Lung (tissue), 12 donors: ENCODE measurements around the gene TOE1. TPM values are rescaled to one million over a fixed set of nuclear protein-coding genes. Genes with fewer than 3 reads are reported as not detected.
A peak's percentile ranks its signal among the peaks of the same experiment; 100 is the strongest.

Experiments used
- ATAC-seq: fragments of 200-7000 bp; cut with Tn5 transposase; one replicate; pipeline ENCODE4 v1.9.1; 2020; ENCODE audit warnings: moderate number of reproducible peaks; ENCODE audit not compliant: insufficient read depth, low FRiP score
- DNase-seq, 3 donors: peaks; one replicate each; pipeline ENCODE4 v3.0.0-alpha.2; 2013 to 2017
- H3K27ac ChIP-seq, 2 donors: one replicate each; pipeline ENCODE4 v1.5.1; 2013; ENCODE audit warnings: mild to moderate bottlenecking in 2 of 2, moderate library complexity in 2 of 2, control low read depth in 1 of 2, inconsistent platforms in 1 of 2, low read depth in 1 of 2, low read length in 1 of 2
- H3K27me3 ChIP-seq, 3 donors: one replicate each; pipeline ENCODE4 v1.5.1; 2013; ENCODE audit warnings: low read length in 2 of 3; ENCODE audit not compliant: control insufficient read depth in 3 of 3, insufficient read depth in 3 of 3
- H3K36me3 ChIP-seq, 4 donors: one replicate each; pipeline ENCODE4 v1.5.1; 2013; ENCODE audit warnings: low read length in 4 of 4, mild to moderate bottlenecking in 1 of 4, moderate library complexity in 1 of 4; ENCODE audit not compliant: control insufficient read depth in 4 of 4, insufficient read depth in 4 of 4
- H3K4me1 ChIP-seq, 5 donors: one replicate each; pipeline ENCODE4 v1.5.1; 2013; ENCODE audit warnings: low read length in 5 of 5, mild to moderate bottlenecking in 2 of 5, moderate library complexity in 1 of 5; ENCODE audit not compliant: control insufficient read depth in 5 of 5, insufficient read depth in 5 of 5
- H3K4me3 ChIP-seq: one replicate; pipeline ENCODE4 v1.5.1; 2013; ENCODE audit warnings: mild to moderate bottlenecking, control low read depth, moderate library complexity
- H3K9ac ChIP-seq, 2 donors: one replicate each; pipeline ENCODE4 v1.5.1; 2013; ENCODE audit warnings: low read length in 2 of 2, control low read depth in 1 of 2; ENCODE audit not compliant: insufficient read depth in 1 of 2
- H3K9me3 ChIP-seq, 4 donors: one replicate each; pipeline ENCODE4 v1.5.1; 2013; ENCODE audit warnings: low read length in 3 of 4, mild to moderate bottlenecking in 1 of 4, moderate library complexity in 1 of 4; ENCODE audit not compliant: control insufficient read depth in 4 of 4, insufficient read depth in 3 of 4
- CTCF ChIP-seq: IDR thresholded peaks from 2 replicates; pipeline ENCODE4 v1.5.1; 2012; ENCODE audit warnings: mild to moderate bottlenecking; ENCODE audit errors: control extremely low read depth, extremely low read depth
- WGBS, 2 donors: extraction: QIAGEN DNeasy Blood & Tissue Kit; methylation state at CpG; one replicate each; pipeline ENCODE4 v1.1.7; 2013; 5-methylcytosine and 5-hydroxymethylcytosine counted together
- polyA plus RNA-seq, 2 donors: library from polyadenylated mRNA; stranded (reverse); fragments of 200-250 nt; gene quantifications; one replicate each; pipeline ENCODE4 v1.2.1, GENCODE V29; 2013
- total RNA-seq, 2 donors: library from RNA; depleted of rRNA in 1 of 2; stranded (reverse); fragments of >200 nt in 1 of 2; gene quantifications; one replicate each; pipeline ENCODE4 v1.2.1, GENCODE V29; 2014 to 2021
- donor health status: control.
- donor health status: control.
- donor health status: Bipolar disorder and iron deficiency.
- donor health status: healthy.
- donor health status: DM: yes; HTN: yes; CAD: no.

TOE1 gene
- total and polyA plus RNA-seq, 4 donors: 5.3 to 10.9 (median 8.5) TPM

GRCh38 chr1:45332346-45332720 lies 7.6 kb upstream of the TOE1 start:
- 95 to 97% methylated on average over 10 of the region's 10 CpGs for WGBS, 2 donors
- Histone ChIP-seq H3K4me3 (no peak overlapping the region), H3K27me3 (no peaks in the 10 kb centered on the region), H3K4me1 (peaks cover 0 to 7% (median 2%) of the 10 kb centered on the region in 5 donors), H3K9ac (no peak overlapping the region), H3K9me3 (no peaks in the 10 kb centered on the region), H3K27ac (no peak overlapping the region), H3K36me3 (peaks cover 5 to 29% (median 6%) of the 10 kb centered on the region in 4 donors)
- DNase-seq: no peak
- TF ChIP-seq CTCF: no peak
- ATAC-seq: no peak

- no peak overlapping the region for H3K4me3 ChIP-seq
- H3K4me1 ChIP-seq: peaks cover 0 to 8% (median 0%) of the 10 kb centered on the region in 5 donors
- H3K36me3 ChIP-seq: peaks cover 5 to 25% (median 11%) of the 10 kb centered on the region in 4 donors
- H3K27me3 ChIP-seq: no peaks in the 10 kb centered on the region
- H3K9ac ChIP-seq: no peak overlapping the region
- 62 to 66% methylated on average over 9 of the region's 9 CpGs for WGBS, 2 donors
- peak overlapping the region in 1 of 2 donors; percentile 57 for H3K27ac ChIP-seq
- ATAC-seq (no peak), DNase-seq (peak in 1 of 3 donors; percentile 38)
- H3K9me3 ChIP-seq: no peaks in the 10 kb centered on the region
- TF ChIP-seq CTCF: no peak
Measured at GRCh38 chr1:45334308-45335245, 5.4 kb upstream of the TOE1 start.

GRCh38 chr1:45335855-45336324 lies 4.1 kb upstream of the TOE1 start:
- 90 to 95% methylated on average over 4 of the region's 4 CpGs for WGBS, 2 donors
- TF ChIP-seq CTCF: no peak
- H3K27ac ChIP-seq: no peak overlapping the region

More at GRCh38 chr1:45335855-45336324, 4.1 kb upstream of the TOE1 start:
- Histone ChIP-seq H3K36me3 (peaks cover 5 to 22% (median 11%) of the 10 kb centered on the region in 4 donors), H3K9me3 (no peaks in the 10 kb centered on the region), H3K4me1 (peaks cover 0 to 10% (median 5%) of the 10 kb centered on the region in 5 donors), H3K27me3 (no peaks in the 10 kb centered on the region), H3K9ac (no peak overlapping the region), H3K4me3 (no peak overlapping the region)
- DNase-seq: no peak
- ATAC-seq: no peak
